Upper lobe of right lung (tissue), 1 donor: ENCODE measurements around the gene OPCML. TPM values are rescaled to one million over a fixed set of nuclear protein-coding genes. Genes with fewer than 3 reads are reported as not detected.

Experiments used
- ATAC-seq: fragments of 200-7000 bp; cut with Tn5 transposase; one replicate; pipeline ENCODE4 v1.9.1; 2020; ENCODE audit warnings: mild to moderate bottlenecking, moderate library complexity
- DNase-seq: peaks from one replicate; pipeline ENCODE4 v3.0.0-alpha.2; 2020
- H3K27ac ChIP-seq: fragments of 200-600 bp; one replicate; pipeline ENCODE4 v1.8.0; 2022
- H3K27me3 ChIP-seq: fragments of 200-600 bp; one replicate; pipeline ENCODE4 v1.8.0; 2022; ENCODE audit warnings: mild to moderate bottlenecking
- H3K36me3 ChIP-seq: fragments of 200-600 bp; one replicate; pipeline ENCODE4 v1.8.0; 2022
- H3K4me1 ChIP-seq: fragments of 200-600 bp; one replicate; pipeline ENCODE4 v1.8.0; 2022
- H3K4me3 ChIP-seq: fragments of 200-600 bp; one replicate; pipeline ENCODE4 v1.8.0; 2022; ENCODE audit warnings: mild to moderate bottlenecking
- H3K9me3 ChIP-seq: fragments of 200-600 bp; one replicate; pipeline ENCODE4 v1.8.0; 2022
- intact Hi-C: fragments of 100-400 bp; cut with DNase I; formaldehyde crosslinking; loops from one replicate; pipeline ENCODE4 v1.11.0; 2022
- total RNA-seq: library from RNA; stranded (reverse); fragmentation: NEBNext Ultra II Directional; extraction: Animal tissue kit (Norgen Biotek cat#: 25700); gene quantifications from one replicate; pipeline ENCODE4 v1.2.1, GENCODE V29; 2021
- TF ChIP-seq, protein P1 (sequence below): fragments of 200-600 bp; IDR thresholded peaks from one replicate; pipeline ENCODE4 v1.8.0; 2022; ENCODE audit warnings: antibody characterized with exemption
- donor health status: DM: no; HTN: yes; CAD: no; lungs with severe emphysema.

The OPCML gene
- total RNA-seq, 1 donor from 2014 or later, result not detected

DNA sequence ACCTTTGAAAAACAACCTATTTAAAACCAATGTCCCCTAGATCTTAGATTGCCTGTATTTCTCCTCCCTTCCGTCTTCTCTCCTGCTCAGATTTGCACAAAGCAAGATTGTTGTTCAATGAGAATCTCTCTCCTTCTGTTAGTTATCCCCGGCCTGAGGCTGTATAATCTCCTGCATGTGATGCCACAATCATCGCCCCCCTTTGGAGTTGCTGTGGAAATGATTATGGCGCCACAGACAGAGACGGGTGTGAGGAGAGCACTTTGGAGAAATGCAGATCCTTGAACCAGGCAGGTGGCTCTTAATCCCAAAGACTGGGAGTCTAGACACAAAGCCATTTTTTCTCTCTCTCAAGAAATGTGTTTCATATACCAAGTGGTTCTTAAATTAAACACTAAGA is 941.3 kb downstream of the OPCML start:
- H3K27ac ChIP-seq, result no peak overlapping the region
- no peaks in the 10 kb centered on the region for H3K27me3 ChIP-seq
- no peaks in the 10 kb centered on the region for H3K9me3 ChIP-seq
- H3K36me3 ChIP-seq, result no peaks in the 10 kb centered on the region
- no peak for ATAC-seq
- no peak overlapping the region for H3K4me3 ChIP-seq
- intact Hi-C loops, result no loop called here
- no peak for DNase-seq
- TF ChIP-seq, protein P1, sequence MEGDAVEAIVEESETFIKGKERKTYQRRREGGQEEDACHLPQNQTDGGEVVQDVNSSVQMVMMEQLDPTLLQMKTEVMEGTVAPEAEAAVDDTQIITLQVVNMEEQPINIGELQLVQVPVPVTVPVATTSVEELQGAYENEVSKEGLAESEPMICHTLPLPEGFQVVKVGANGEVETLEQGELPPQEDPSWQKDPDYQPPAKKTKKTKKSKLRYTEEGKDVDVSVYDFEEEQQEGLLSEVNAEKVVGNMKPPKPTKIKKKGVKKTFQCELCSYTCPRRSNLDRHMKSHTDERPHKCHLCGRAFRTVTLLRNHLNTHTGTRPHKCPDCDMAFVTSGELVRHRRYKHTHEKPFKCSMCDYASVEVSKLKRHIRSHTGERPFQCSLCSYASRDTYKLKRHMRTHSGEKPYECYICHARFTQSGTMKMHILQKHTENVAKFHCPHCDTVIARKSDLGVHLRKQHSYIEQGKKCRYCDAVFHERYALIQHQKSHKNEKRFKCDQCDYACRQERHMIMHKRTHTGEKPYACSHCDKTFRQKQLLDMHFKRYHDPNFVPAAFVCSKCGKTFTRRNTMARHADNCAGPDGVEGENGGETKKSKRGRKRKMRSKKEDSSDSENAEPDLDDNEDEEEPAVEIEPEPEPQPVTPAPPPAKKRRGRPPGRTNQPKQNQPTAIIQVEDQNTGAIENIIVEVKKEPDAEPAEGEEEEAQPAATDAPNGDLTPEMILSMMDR, result no peak
- peaks cover 5% of the 10 kb centered on the region for H3K4me1 ChIP-seq

DNA sequence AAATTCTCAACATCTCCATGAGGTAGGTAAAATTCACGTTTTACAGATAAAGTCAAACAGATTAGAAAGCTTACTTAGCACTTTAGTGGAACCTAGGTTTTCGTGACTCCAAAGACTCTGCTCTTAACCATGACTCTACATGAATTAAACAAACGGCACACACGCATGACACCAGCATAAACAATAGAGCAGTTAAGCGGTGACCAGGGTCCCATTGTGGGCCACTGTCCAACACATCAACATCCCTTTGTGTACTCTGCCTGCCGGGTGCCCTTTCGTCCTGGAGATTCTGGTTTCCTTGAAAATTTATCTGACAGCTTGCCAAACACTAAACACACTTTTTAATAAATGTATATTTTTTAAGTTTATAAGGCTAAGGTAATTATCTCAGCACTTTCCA is 941.7 kb downstream of the OPCML start:
- H3K9me3 ChIP-seq, result no peaks in the 10 kb centered on the region
- DNase-seq, result no peak
- no peaks in the 10 kb centered on the region for H3K36me3 ChIP-seq
- H3K4me3 ChIP-seq, result no peak overlapping the region
- no peaks in the 10 kb centered on the region for H3K27me3 ChIP-seq
- no peak for ATAC-seq
- peaks cover 5% of the 10 kb centered on the region for H3K4me1 ChIP-seq
- intact Hi-C loops, result no loop called here
- TF ChIP-seq, protein P1, result no peak
- no peak overlapping the region for H3K27ac ChIP-seq

DNA sequence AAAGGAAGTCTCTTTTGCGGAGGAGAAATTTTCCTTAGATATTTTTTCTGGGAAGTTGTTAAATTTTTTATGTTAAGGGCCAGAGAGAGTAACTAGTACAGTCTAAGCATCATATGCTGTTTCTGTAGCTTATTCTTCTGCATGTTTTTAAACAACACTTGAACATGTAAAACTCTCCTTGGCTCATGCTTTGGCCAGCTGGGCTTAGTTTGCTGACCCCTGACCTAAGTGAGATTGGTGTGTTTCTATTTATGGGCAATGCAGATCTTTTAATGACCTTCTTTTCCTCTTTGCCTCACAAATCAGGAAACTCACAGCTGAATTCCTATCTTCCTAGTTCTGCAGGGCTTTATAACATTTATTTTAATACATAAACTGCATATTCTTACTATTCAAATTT is 942.5 kb downstream of the OPCML start:
- H3K4me3 ChIP-seq, result no peak overlapping the region
- intact Hi-C loops, result no loop called here

DNA sequence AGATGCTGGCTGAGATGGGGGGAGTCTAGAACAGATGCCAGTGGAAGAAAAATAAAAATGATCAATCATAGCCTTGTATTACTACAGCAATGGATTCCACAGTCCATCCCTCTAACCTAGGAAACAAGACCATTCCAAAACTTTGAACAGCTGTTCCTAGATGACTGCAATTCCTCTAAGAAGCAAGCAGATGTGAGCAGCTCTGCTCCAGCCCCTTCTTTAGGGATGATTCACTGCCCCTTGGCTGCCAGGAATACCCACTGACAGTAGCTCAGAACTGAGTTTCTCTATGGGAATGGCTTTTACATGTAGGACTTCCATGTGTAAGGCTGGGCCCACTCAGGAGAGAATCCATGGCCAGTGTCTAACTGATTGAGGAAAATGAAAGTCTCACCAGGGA is 943.9 kb downstream of the OPCML start:
- Histone ChIP-seq H3K9me3 (no peaks in the 10 kb centered on the region), H3K4me3 (no peak overlapping the region), H3K27ac (no peak overlapping the region), H3K36me3 (no peaks in the 10 kb centered on the region), H3K27me3 (no peaks in the 10 kb centered on the region), H3K4me1 (peaks cover 5% of the 10 kb centered on the region)
- DNase-seq, result no peak
- TF ChIP-seq, protein P1, result no peak
- ATAC-seq, result no peak
- intact Hi-C loops, result no loop called here

More for the DNA sequence above, 942.5 kb downstream of the OPCML start:
- H3K4me1 ChIP-seq, result peaks cover 5% of the 10 kb centered on the region
- DNase-seq, result no peak
- no peaks in the 10 kb centered on the region for H3K9me3 ChIP-seq
- no peaks in the 10 kb centered on the region for H3K27me3 ChIP-seq
- no peaks in the 10 kb centered on the region for H3K36me3 ChIP-seq
- TF ChIP-seq, protein P1, result no peak
- ATAC-seq, result no peak
- no peak overlapping the region for H3K27ac ChIP-seq

DNA sequence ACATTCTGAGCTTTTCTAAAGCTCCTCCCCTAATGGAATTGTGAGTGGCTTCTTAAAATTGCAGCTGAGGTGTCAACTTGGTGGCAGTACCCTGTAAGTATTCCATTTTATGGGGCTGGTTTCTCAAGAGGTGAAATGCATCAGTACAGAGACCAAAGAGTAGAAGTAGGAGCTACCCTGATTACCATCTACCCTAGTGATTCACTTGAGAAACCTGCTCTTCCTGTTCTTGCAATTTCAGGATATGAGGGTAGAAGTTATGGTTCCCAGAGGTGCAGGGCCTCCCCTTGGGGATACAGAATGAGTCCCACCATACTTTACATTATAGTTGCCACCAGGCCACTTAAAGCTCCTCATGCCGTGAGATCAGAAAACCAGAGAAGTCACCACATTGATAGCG is 944.6 kb downstream of the OPCML start:
- Histone ChIP-seq H3K4me1 (peaks cover 5% of the 10 kb centered on the region), H3K27me3 (no peaks in the 10 kb centered on the region), H3K9me3 (no peaks in the 10 kb centered on the region), H3K27ac (no peak overlapping the region), H3K4me3 (no peak overlapping the region), H3K36me3 (no peaks in the 10 kb centered on the region)
- TF ChIP-seq, protein P1, result no peak
- intact Hi-C loops, result no loop called here
- DNase-seq (no peak), ATAC-seq (no peak)

DNA sequence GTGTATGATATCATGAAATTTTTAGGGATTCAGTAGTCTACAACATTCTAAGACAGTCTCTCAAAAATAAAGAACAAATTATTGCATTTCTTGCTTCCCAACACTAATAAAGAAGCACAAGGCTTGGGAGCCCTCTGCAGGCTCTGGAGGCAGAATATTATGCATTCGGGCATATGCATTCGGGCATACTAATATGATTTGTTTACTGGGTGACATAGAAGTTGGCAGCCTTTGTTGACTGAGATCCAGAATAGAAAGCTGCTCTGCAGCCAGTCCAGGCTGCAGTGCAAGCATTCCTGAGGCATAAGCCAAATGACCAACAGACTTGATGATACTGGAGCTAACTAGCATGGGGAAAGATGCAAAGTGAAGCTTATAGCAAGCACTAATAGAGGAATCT is 945.5 kb downstream of the OPCML start:
- H3K27ac ChIP-seq, result no peak overlapping the region
- TF ChIP-seq, protein P1, result no peak
- H3K4me1 ChIP-seq, result peaks cover 5% of the 10 kb centered on the region
- no peaks in the 10 kb centered on the region for H3K36me3 ChIP-seq
- DNase-seq (no peak), ATAC-seq (no peak)
- no peaks in the 10 kb centered on the region for H3K9me3 ChIP-seq
- intact Hi-C loops, result no loop called here
- H3K4me3 ChIP-seq, result no peak overlapping the region
- no peaks in the 10 kb centered on the region for H3K27me3 ChIP-seq
